WERI-Rb-1 (cell line): ENCODE measurements around the gene IGSF23.

Experiments
- DNase-seq: peaks from one replicate; pipeline ENCODE4 v3.0.0-alpha.2; 2020
- H3K27ac ChIP-seq: fragments of 250-450 bp; sonication (Bioruptor Pico); 2 replicates; pipeline ENCODE4 v1.5.1; 2020; ENCODE audit warnings: mild to moderate bottlenecking, moderate library complexity
- H3K27me3 ChIP-seq: fragments of 250-450 bp; sonication (Bioruptor Pico); 2 replicates; pipeline ENCODE4 v1.5.1; 2021; ENCODE audit warnings: mild to moderate bottlenecking, low read depth, moderate library complexity; ENCODE audit not compliant: insufficient read depth, severe bottlenecking
- H3K36me3 ChIP-seq: fragments of 250-450 bp; sonication (Bioruptor Pico); 2 replicates; pipeline ENCODE4 v1.5.1; 2020; ENCODE audit warnings: mild to moderate bottlenecking, moderate library complexity
- H3K4me3 ChIP-seq: 2 replicates; pipeline ENCODE4 v1.5.1; 2011; ENCODE audit warnings: low read depth, mild to moderate bottlenecking, control low read depth, low read length
- H3K9me3 ChIP-seq: fragments of 250-450 bp; sonication (Bioruptor Pico); 2 replicates; pipeline ENCODE4 v1.5.1; 2021; ENCODE audit warnings: mild to moderate bottlenecking, moderate library complexity; ENCODE audit not compliant: severe bottlenecking
- TF ChIP-seq, protein P1 (sequence below): IDR thresholded peaks from 2 replicates; pipeline ENCODE4 v1.5.1; 2011; ENCODE audit warnings: low read depth, mild to moderate bottlenecking, control low read depth, inconsistent platforms, low read length

Gene IGSF23

DNA sequence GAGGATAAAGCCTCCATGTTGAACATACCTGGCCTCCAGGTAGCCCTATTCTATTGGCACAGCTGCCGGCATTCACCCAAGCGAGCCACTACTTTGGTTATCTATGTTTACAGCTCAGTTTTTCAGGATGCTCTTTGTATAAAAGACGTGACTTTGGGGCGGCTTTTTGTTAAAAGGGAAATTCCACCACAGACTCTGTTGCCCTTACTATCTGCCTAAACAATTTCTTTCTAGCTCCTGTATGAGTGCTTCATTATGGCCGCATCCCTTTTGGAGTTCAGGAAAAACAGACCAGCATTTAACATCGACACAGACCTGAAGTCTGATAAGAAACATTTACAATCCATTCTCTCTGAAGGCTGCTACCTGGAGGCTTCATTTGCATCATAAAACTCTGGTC lies 9.1 kb upstream of the IGSF23 start:
- Histone ChIP-seq H3K4me3 (no peak overlapping the region), H3K9me3 (no peaks in the 10 kb centered on the region), H3K27me3 (peaks cover 2% of the 10 kb centered on the region), H3K36me3 (no peaks in the 10 kb centered on the region), H3K27ac (no peak overlapping the region)
- TF ChIP-seq, protein P1, sequence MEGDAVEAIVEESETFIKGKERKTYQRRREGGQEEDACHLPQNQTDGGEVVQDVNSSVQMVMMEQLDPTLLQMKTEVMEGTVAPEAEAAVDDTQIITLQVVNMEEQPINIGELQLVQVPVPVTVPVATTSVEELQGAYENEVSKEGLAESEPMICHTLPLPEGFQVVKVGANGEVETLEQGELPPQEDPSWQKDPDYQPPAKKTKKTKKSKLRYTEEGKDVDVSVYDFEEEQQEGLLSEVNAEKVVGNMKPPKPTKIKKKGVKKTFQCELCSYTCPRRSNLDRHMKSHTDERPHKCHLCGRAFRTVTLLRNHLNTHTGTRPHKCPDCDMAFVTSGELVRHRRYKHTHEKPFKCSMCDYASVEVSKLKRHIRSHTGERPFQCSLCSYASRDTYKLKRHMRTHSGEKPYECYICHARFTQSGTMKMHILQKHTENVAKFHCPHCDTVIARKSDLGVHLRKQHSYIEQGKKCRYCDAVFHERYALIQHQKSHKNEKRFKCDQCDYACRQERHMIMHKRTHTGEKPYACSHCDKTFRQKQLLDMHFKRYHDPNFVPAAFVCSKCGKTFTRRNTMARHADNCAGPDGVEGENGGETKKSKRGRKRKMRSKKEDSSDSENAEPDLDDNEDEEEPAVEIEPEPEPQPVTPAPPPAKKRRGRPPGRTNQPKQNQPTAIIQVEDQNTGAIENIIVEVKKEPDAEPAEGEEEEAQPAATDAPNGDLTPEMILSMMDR = no peak
- no peak for DNase-seq

DNA sequence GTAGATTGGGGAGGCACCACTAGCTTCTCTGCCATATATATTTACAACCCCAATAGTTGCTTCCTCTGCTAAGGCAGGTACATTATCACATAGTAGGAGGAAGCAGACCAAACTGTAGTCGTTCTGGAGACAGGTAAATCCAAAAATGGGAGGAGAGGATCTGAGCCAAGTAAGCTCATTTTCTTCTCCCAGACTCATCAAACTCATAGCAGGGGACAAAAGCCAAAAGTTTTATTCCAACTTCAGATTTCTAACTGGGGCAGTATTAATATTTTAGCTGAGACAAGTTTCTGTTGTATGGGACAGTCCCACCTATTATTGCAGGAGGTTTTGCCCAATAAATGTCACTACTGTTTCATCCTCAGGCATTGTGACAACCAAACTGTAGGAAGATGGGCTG lies 7.8 kb upstream of the IGSF23 start:
- Histone ChIP-seq H3K27ac (no peak overlapping the region), H3K4me3 (no peak overlapping the region), H3K9me3 (no peaks in the 10 kb centered on the region), H3K27me3 (no peaks in the 10 kb centered on the region), H3K36me3 (no peaks in the 10 kb centered on the region)
- TF ChIP-seq, protein P1 = no peak
- no peak for DNase-seq

DNA sequence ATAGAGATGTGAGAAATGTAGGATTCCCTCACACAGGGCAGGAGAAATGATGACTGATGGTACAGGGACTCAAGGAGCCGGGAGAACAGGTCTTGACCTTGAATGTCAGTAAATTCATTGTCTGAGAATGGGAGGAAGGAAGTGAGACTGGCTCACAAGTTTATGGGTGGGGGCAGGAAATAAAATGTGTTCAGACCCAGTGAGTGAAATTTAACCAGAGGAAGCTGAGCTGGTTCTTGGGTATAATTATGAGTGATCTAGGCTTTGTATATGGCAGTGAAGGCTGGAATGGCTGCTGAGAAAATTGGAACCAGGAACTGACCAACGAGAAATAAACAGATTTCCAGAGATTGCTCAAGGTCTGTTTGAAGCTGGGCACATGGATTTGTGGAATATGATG lies 6.3 kb upstream of the IGSF23 start:
- no peaks in the 10 kb centered on the region for H3K9me3 ChIP-seq
- TF ChIP-seq, protein P1 = no peak
- no peaks in the 10 kb centered on the region for H3K36me3 ChIP-seq
- H3K4me3 ChIP-seq = no peak overlapping the region
- H3K27me3 ChIP-seq = no peaks in the 10 kb centered on the region
- DNase-seq = no peak
- no peak overlapping the region for H3K27ac ChIP-seq

DNA sequence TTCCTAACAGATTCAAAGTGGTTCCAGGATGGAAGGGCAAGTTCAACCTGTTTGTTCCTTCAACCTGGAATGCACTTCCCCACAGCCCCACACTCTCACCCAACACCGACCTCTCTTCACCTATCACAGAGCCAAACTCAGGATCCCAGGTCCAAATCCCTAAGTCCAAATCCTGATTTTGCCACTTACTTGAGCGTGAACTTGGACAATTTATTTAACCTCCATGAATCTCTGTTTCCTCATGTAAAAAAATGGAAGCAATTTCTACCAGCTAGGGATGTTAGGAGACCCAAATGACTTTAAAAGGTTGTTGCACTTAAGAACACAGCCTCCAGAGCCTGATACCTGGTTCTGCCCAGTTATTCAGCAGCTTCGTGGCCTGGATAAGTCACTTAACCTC lies 5.4 kb upstream of the IGSF23 start:
- Histone ChIP-seq H3K4me3 (no peak overlapping the region), H3K36me3 (no peaks in the 10 kb centered on the region), H3K27me3 (no peaks in the 10 kb centered on the region), H3K9me3 (no peaks in the 10 kb centered on the region), H3K27ac (no peak overlapping the region)
- no peak for DNase-seq
- TF ChIP-seq, protein P1 = no peak

DNA sequence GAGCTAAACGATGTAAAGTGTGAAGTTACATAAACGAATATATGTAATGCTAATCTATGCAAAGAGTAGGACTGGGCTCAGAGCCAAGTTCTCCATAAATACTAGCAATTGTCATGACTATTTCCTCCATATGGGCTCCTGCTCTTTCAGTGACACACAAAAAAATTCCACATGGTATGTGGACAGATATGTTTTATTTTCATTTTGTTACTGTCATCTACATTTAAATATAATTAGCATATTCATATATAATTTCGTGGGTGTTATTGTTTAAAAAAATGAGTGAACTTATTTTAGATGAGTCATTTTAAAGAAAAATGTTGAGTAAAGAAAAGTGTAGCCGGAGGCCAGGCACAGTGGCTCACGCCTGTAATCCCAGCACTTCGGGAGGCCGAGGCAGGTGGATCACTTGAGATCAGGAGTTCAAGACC lies 5.0 kb upstream of the IGSF23 start:
- Histone ChIP-seq H3K9me3 (no peaks in the 10 kb centered on the region), H3K27me3 (no peaks in the 10 kb centered on the region), H3K27ac (no peak overlapping the region), H3K36me3 (no peaks in the 10 kb centered on the region), H3K4me3 (no peak overlapping the region)
- TF ChIP-seq, protein P1 = no peak
- DNase-seq = no peak

DNA sequence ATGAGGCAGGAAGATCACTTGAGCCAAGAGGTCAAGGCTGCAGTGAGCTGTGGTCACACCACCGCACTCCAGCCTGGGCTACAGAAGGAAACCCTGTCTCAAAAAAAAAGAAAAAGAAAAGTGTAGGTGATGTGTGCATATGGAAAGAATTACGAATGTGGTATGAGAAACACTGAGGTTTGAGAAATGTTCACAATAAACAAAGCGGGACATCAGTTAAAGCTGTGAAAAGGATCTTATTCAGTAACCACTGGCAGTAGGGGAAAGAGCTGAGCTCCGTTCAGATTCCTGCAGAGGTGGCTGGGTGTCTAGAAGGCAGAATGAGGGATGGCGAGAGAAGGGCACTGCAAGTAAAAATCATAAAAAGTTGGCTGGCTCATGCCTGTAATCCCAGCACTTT lies 4.1 kb upstream of the IGSF23 start:
- Histone ChIP-seq H3K27me3 (no peaks in the 10 kb centered on the region), H3K36me3 (no peaks in the 10 kb centered on the region), H3K9me3 (no peaks in the 10 kb centered on the region), H3K4me3 (no peak overlapping the region), H3K27ac (no peak overlapping the region)
- TF ChIP-seq, protein P1 = no peak
- DNase-seq = no peak
